Measurements from ENCODE around the gene B3GNT7. TPM values are rescaled to one million over a fixed set of nuclear protein-coding genes. Genes with fewer than 3 reads are reported as not detected.

Gene B3GNT7
- total and polyA plus RNA-seq, 4 donors: 0.74 to 1.7 (median 1.0) TPM

- no peak for TF ChIP-seq RXRA (IDR thresholded peaks at IDR 0.05)
These were observed 24.6 kb upstream of the B3GNT7 start (continued) for GRCh38 chr2:231370749-231371429.

GRCh38 chr2:231371430-231372054 lies 24.0 kb upstream of the B3GNT7 start:
- no peaks in the 10 kb centered on the region for H3K4me1 ChIP-seq (ENCODE audit: control insufficient read depth in 4 of 4, insufficient read depth in 4 of 4, low read length in 3 of 4)
- no peaks in the 10 kb centered on the region for H3K36me3 ChIP-seq (ENCODE audit: control insufficient read depth in 4 of 4, insufficient read depth in 3 of 4, low read depth in 1 of 4, low read length in 3 of 4)
- H3K27me3 ChIP-seq (ENCODE audit: control insufficient read depth in 4 of 4, insufficient read depth in 4 of 4, low read length in 3 of 4): no peaks in the 10 kb centered on the region
- H3K4me3 ChIP-seq (ENCODE audit: low read depth in 1 of 3, low read length in 3 of 3): no peak overlapping the region
- H3K9ac ChIP-seq (ENCODE audit: low read depth in 1 of 2, low read length in 2 of 2): no peak overlapping the region
- no peaks in the 10 kb centered on the region for H3K9me3 ChIP-seq (ENCODE audit: control insufficient read depth in 4 of 4, low read length in 3 of 4)
- DNase-seq (ENCODE audit: low spot score): no peak
- no peak overlapping the region for H3K27ac ChIP-seq (ENCODE audit: low read depth in 1 of 2, low read length in 2 of 2)
- WGBS: 92% methylated on average over 13 of the region's 13 CpGs
- TF ChIP-seq JUND (IDR thresholded peaks at IDR 0.05) (no peak), GABPA (IDR thresholded peaks at IDR 0.05 in 1 of 2, conservative IDR thresholded peaks at IDR 0.05 in 1 of 2) (no peak), RAD21 (IDR thresholded peaks at IDR 0.05) (no peak), ATF3 (IDR thresholded peaks at IDR 0.05) (no peak), HNF4A (conservative IDR thresholded peaks at IDR 0.05) (no peak), TAF1 (conservative IDR thresholded peaks at IDR 0.05) (no peak), MAX (IDR thresholded peaks at IDR 0.05) (no peak), ZBTB33 (IDR thresholded peaks at IDR 0.05) (no peak), CTCF (IDR thresholded peaks at IDR 0.05; ENCODE audit: low read depth, low read length, missing input control) (no peak), SP1 (IDR thresholded peaks at IDR 0.05) (no peak), NR2F2 (IDR thresholded peaks at IDR 0.05) (no peak), YY1 (IDR thresholded peaks at IDR 0.05) (no peak), HNF4G (IDR thresholded peaks at IDR 0.05) (no peak), RXRA (IDR thresholded peaks at IDR 0.05) (no peak), EGR1 (IDR thresholded peaks at IDR 0.05; ENCODE audit: low read depth in 2 of 2) (no peak), FOXA1 (IDR thresholded peaks at IDR 0.05) (no peak), REST (IDR thresholded peaks at IDR 0.05) (no peak)

Data from liver (tissue), 9 donors.